Measurements from ENCODE around the gene PUSL1.

- TF ChIP-seq GATA2 (IDR thresholded peaks at IDR 0.05; ENCODE audit: low read depth, low read length): no peak
- no peak for TF ChIP-seq GATA3 (IDR thresholded peaks at IDR 0.05; ENCODE audit: low read depth, low read length)
Measured at GRCh38 chr1:1294250-1294890, 14.0 kb upstream of the PUSL1 start.

All from SH-SY5Y (cell line).